HG02884 (cell line): ENCODE results near the gene TTC32.
"Not testable (repeated sequence)": the region's sequence is repeated elsewhere in the genome, so short reads cannot be mapped to it uniquely, and the experiment has no call there.

ENCODE experiments used
- ATAC-seq: cut with Tn5 transposase; IDR thresholded peaks from one replicate; pipeline ENCODE4 v1.9.1; 2021; ENCODE audit warnings: mild to moderate bottlenecking, moderate library complexity; ENCODE audit not compliant: unreplicated experiment

Gene TTC32

GRCh38 chr2:19899985-19900930, 1.5 kb downstream of the TTC32 start:
- ATAC-seq: no peak

- ATAC-seq: no peak
Measured at GRCh38 chr2:19898592-19899329, 3.0 kb downstream of the TTC32 start.

GRCh38 chr2:19897623-19898245, 4.0 kb downstream of the TTC32 start:
- no peak for ATAC-seq

- no peak for ATAC-seq
Measured at GRCh38 chr2:19895535-19895934, 6.2 kb downstream of the TTC32 start.

- peak; percentile 11 for ATAC-seq
Measured at GRCh38 chr2:19894134-19894792, 7.5 kb downstream of the TTC32 start.

GRCh38 chr2:19893520-19894133, 8.2 kb downstream of the TTC32 start:
- peak; percentile 72 for ATAC-seq

GRCh38 chr2:19891971-19892370, 9.8 kb downstream of the TTC32 start:
- not testable (repeated sequence) for ATAC-seq

GRCh38 chr2:19890104-19890503, 11.7 kb downstream of the TTC32 start:
- ATAC-seq: no peak

- no peak for ATAC-seq
Measured at GRCh38 chr2:19888831-19889230, 13.0 kb downstream of the TTC32 start.

- ATAC-seq: no peak
Measured at GRCh38 chr2:19887510-19887909, 14.3 kb downstream of the TTC32 start.

GRCh38 chr2:19886261-19886660, 15.5 kb downstream of the TTC32 start:
- ATAC-seq: no peak

- no peak for ATAC-seq
Measured at GRCh38 chr2:19885791-19886190, 16.0 kb downstream of the TTC32 start.

- no peak for ATAC-seq
Measured at GRCh38 chr2:19883971-19884720, 17.6 kb downstream of the TTC32 start.

- no peak for ATAC-seq
Measured at GRCh38 chr2:19883486-19883885, 18.3 kb downstream of the TTC32 start.

- ATAC-seq: no peak
Measured at GRCh38 chr2:19882286-19882685, 19.5 kb downstream of the TTC32 start.

GRCh38 chr2:19881908-19882265, 19.9 kb downstream of the TTC32 start:
- ATAC-seq: no peak

- ATAC-seq: no peak
Measured at GRCh38 chr2:19881221-19881907, 20.4 kb downstream of the TTC32 start.

- not testable (repeated sequence) for ATAC-seq
Measured at GRCh38 chr2:19880191-19880590, 21.6 kb downstream of the TTC32 start.

- ATAC-seq: no peak
Measured at GRCh38 chr2:19879120-19879519, 22.7 kb downstream of the TTC32 start.
